ENCODE results near the gene REV3L.
A peak's percentile ranks its signal among the peaks of the same experiment; 100 is the strongest.

Gene REV3L

GRCh38 chr6:111418971-111419693, 63.9 kb downstream of the REV3L start:
- no peaks in the 10 kb centered on the region for H3K36me3 ChIP-seq (ENCODE audit: insufficient read depth, low read length)
- TF ChIP-seq FOXP2 (optimal IDR thresholded peaks at IDR 0.05; ENCODE audit: control extremely low read depth, extremely low read length, insufficient read depth) (no peak), POLR2AphosphoS5 (IDR thresholded peaks at IDR 0.05; ENCODE audit: borderline replicate concordance, low read depth, low read length) (no peak), EZH2 (IDR thresholded peaks at IDR 0.05) (no peak)
- peaks cover 3% of the 10 kb centered on the region; the same call in 1 of the 2 replicates for H3K9me3 ChIP-seq (ENCODE audit: low read depth, low read length)
- no peak overlapping the region for H3K9ac ChIP-seq (ENCODE audit: insufficient read length)
- peak overlapping the region; percentile 38; the same call in 1 of the 2 replicates for H3K27ac ChIP-seq
- DNase-seq (ENCODE audit: low read depth, low spot score), result no peak
- no peak overlapping the region for H3K4me3 ChIP-seq

DNA sequence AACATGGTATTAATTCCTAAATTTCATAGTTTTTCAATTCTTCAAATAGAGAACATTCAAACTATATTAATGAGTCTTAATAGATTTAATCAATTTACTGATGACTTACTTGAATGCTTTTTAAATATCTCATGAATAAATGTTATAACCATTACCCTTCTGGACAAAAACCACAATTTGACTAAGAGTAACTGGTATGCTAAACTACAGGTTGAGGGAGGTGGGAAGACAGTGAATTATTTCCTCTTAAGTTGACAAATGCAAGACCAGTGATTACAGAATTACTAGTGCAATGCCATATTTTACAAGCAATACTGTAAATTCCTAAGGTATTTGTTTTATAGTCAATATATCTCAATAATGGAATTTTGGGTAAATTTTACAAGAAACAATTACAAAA, 65.1 kb downstream of the REV3L start:
- peaks cover 3% of the 10 kb centered on the region; the same call in 1 of the 2 replicates for H3K9me3 ChIP-seq (ENCODE audit: low read depth, low read length)
- no peak for DNase-seq (ENCODE audit: low read depth, low spot score)
- no peak overlapping the region for H3K27ac ChIP-seq
- no peaks in the 10 kb centered on the region for H3K36me3 ChIP-seq (ENCODE audit: insufficient read depth, low read length)
- no peak overlapping the region for H3K9ac ChIP-seq (ENCODE audit: insufficient read length)
- H3K4me3 ChIP-seq, result no peak overlapping the region
- TF ChIP-seq EZH2 (IDR thresholded peaks at IDR 0.05) (no peak), POLR2AphosphoS5 (IDR thresholded peaks at IDR 0.05; ENCODE audit: borderline replicate concordance, low read depth, low read length) (no peak), FOXP2 (optimal IDR thresholded peaks at IDR 0.05; ENCODE audit: control extremely low read depth, extremely low read length, insufficient read depth) (no peak)

- Histone ChIP-seq H3K4me3 (no peak overlapping the region), H3K9me3 (ENCODE audit: low read depth, low read length) (peaks cover 3% of the 10 kb centered on the region; the same call in 1 of the 2 replicates), H3K36me3 (ENCODE audit: insufficient read depth, low read length) (no peaks in the 10 kb centered on the region), H3K27ac (peak overlapping the region; percentile 15; the same call in 1 of the 2 replicates), H3K9ac (ENCODE audit: insufficient read length) (no peak overlapping the region)
- no peak for DNase-seq (ENCODE audit: low read depth, low spot score)
- TF ChIP-seq POLR2AphosphoS5 (IDR thresholded peaks at IDR 0.05; ENCODE audit: borderline replicate concordance, low read depth, low read length), result no peak
- no peak for TF ChIP-seq EZH2 (IDR thresholded peaks at IDR 0.05)
- no peak for TF ChIP-seq FOXP2 (optimal IDR thresholded peaks at IDR 0.05; ENCODE audit: control extremely low read depth, extremely low read length, insufficient read depth)
Observed at GRCh38 chr6:111417181-111417585, 65.8 kb downstream of the REV3L start.

GRCh38 chr6:111416529-111416928, 66.5 kb downstream of the REV3L start:
- no peak overlapping the region for H3K9ac ChIP-seq (ENCODE audit: insufficient read length)
- no peaks in the 10 kb centered on the region; the same call in 1 of the 2 replicates for H3K9me3 ChIP-seq (ENCODE audit: low read depth, low read length)
- no peaks in the 10 kb centered on the region for H3K36me3 ChIP-seq (ENCODE audit: insufficient read depth, low read length)
- TF ChIP-seq EZH2 (IDR thresholded peaks at IDR 0.05) (no peak), POLR2AphosphoS5 (IDR thresholded peaks at IDR 0.05; ENCODE audit: borderline replicate concordance, low read depth, low read length) (no peak), FOXP2 (optimal IDR thresholded peaks at IDR 0.05; ENCODE audit: control extremely low read depth, extremely low read length, insufficient read depth) (no peak)
- no peak for DNase-seq (ENCODE audit: low read depth, low spot score)
- H3K4me3 ChIP-seq, result peak overlapping the region; percentile 32; the same call in 1 of the 2 replicates
- H3K27ac ChIP-seq, result peak overlapping the region; percentile 15; the same call in 1 of the 2 replicates

DNA sequence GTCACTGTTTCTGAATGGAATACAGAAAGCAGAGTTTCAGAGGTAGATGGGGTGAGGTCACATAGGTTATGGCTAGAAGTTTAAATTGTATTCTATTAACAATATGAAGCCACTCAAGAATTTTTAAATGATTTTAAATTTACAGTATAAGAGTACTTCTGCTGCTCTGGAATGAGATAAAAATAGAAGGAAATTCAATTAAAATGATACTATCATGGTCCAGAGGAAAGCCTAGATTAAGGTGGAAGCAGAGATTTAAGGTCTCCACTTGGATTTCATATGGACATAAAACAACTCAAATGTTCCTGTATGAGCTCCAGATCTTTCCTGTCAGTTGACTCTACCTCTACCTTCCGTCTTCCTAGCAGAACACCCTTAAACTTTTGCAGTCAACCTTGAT, 68.6 kb downstream of the REV3L start:
- H3K36me3 ChIP-seq (ENCODE audit: insufficient read depth, low read length), result peaks cover 7% of the 10 kb centered on the region
- no peak overlapping the region for H3K9ac ChIP-seq (ENCODE audit: insufficient read length)
- H3K27ac ChIP-seq, result no peak overlapping the region

DNA sequence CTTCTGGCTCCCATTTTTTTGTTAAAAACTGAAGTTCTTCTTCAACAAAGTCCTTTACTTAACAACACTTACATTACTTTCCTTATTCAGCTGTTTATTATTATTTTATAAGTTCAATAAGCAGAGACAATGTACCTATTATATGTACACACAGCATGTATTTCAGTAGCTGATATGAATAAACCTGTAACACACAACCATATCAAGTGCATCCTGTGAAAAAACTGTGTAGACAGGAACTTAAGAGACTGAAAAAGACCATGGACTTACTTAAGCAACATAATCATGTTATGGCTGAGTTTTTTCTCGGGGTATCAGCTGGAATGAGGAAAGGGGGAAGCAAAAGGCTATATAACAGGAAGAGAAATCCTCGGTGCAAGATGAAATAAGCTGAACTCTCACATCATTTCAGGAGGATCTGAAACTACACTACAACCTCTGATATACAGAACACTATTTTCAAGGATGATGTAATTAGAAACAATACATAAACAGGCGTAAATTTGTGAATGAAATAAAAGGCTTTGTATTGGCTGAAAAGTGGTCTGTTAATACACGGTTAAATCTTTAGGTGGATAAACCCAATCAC, 70.9 kb downstream of the REV3L start:
- DNase-seq (ENCODE audit: low read depth, low spot score), result no peak
- no peaks in the 10 kb centered on the region for H3K9me3 ChIP-seq (ENCODE audit: low read depth, low read length)
- H3K9ac ChIP-seq (ENCODE audit: insufficient read length), result no peak overlapping the region
- TF ChIP-seq EZH2 (IDR thresholded peaks at IDR 0.05) (no peak), POLR2AphosphoS5 (IDR thresholded peaks at IDR 0.05; ENCODE audit: borderline replicate concordance, low read depth, low read length) (no peak), FOXP2 (optimal IDR thresholded peaks at IDR 0.05; ENCODE audit: control extremely low read depth, extremely low read length, insufficient read depth) (no peak)
- peaks cover 7% of the 10 kb centered on the region for H3K36me3 ChIP-seq (ENCODE audit: insufficient read depth, low read length)
- H3K4me3 ChIP-seq, result no peak overlapping the region
- no peak overlapping the region for H3K27ac ChIP-seq

More for the DNA sequence above, 68.6 kb downstream of the REV3L start:
- no peak for DNase-seq (ENCODE audit: low read depth, low spot score)
- H3K4me3 ChIP-seq, result no peak overlapping the region
- TF ChIP-seq EZH2 (IDR thresholded peaks at IDR 0.05) (no peak), POLR2AphosphoS5 (IDR thresholded peaks at IDR 0.05; ENCODE audit: borderline replicate concordance, low read depth, low read length) (no peak), FOXP2 (optimal IDR thresholded peaks at IDR 0.05; ENCODE audit: control extremely low read depth, extremely low read length, insufficient read depth) (no peak)
- H3K9me3 ChIP-seq (ENCODE audit: low read depth, low read length), result no peaks in the 10 kb centered on the region

DNA sequence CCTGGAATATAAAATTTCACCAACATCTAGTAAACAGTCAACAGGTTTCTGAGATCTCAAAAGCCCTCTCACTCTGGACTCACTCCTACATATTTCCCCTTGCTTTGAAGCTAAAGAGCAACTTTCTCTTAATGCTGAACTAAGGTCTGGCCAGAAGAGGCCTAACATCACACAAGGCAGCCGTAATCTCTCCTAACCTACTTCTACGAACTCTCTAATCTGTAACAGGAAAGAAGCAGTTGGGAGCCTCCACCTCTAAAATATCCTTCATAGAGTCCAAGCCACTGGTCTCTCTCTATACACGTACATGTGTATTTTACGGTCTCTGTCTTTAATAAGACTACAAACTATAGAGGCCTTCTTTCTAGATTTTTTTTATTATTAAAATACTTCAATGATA, 72.0 kb downstream of the REV3L start:
- Histone ChIP-seq H3K27ac (no peak overlapping the region), H3K9me3 (ENCODE audit: low read depth, low read length) (no peaks in the 10 kb centered on the region), H3K9ac (ENCODE audit: insufficient read length) (no peak overlapping the region), H3K4me3 (no peak overlapping the region), H3K36me3 (ENCODE audit: insufficient read depth, low read length) (peaks cover 11% of the 10 kb centered on the region)
- no peak for TF ChIP-seq EZH2 (IDR thresholded peaks at IDR 0.05)
- TF ChIP-seq FOXP2 (optimal IDR thresholded peaks at IDR 0.05; ENCODE audit: control extremely low read depth, extremely low read length, insufficient read depth), result no peak
- TF ChIP-seq POLR2AphosphoS5 (IDR thresholded peaks at IDR 0.05; ENCODE audit: borderline replicate concordance, low read depth, low read length), result no peak
- no peak for DNase-seq (ENCODE audit: low read depth, low spot score)

- TF ChIP-seq EZH2 (IDR thresholded peaks at IDR 0.05), result no peak
- no peak for TF ChIP-seq FOXP2 (optimal IDR thresholded peaks at IDR 0.05; ENCODE audit: control extremely low read depth, extremely low read length, insufficient read depth)
- no peak for TF ChIP-seq POLR2AphosphoS5 (IDR thresholded peaks at IDR 0.05; ENCODE audit: borderline replicate concordance, low read depth, low read length)
- Histone ChIP-seq H3K9ac (ENCODE audit: insufficient read length) (no peak overlapping the region), H3K4me3 (no peak overlapping the region), H3K9me3 (ENCODE audit: low read depth, low read length) (no peaks in the 10 kb centered on the region), H3K27ac (no peak overlapping the region), H3K36me3 (ENCODE audit: insufficient read depth, low read length) (peaks cover 11% of the 10 kb centered on the region)
- no peak for DNase-seq (ENCODE audit: low read depth, low spot score)
Observed at GRCh38 chr6:111410371-111410770, 72.6 kb downstream of the REV3L start.

All from SK-N-MC (cell line).